HCT116 (cell line): ENCODE results near the gene DOCK11. TPM values are rescaled to one million over a fixed set of nuclear protein-coding genes. Genes with fewer than 3 reads are reported as not detected.
"Not testable (repeated sequence)": the region's sequence is repeated elsewhere in the genome, so short reads cannot be mapped to it uniquely, and the experiment has no call there.

Source experiments
- ATAC-seq: fragments of 200-7000 bp; cut with Tn5 transposase; 2 replicates; pipeline ENCODE4 v1.9.1; 2020; ENCODE audit warnings: mild to moderate bottlenecking, moderate library complexity
- BruUV-seq: library from RNA; stranded (reverse); fragments of 400-500 nt; replicated peaks from 2 replicates; lab custom pipeline; 2021; lab: Mats Ljungman, UMichigan
- CTCF ChIA-PET: fragments of 300-600 bp; sonication (Branson Sonifier 250); formaldehyde crosslinking; loops from one replicate; lab custom pipeline; 2021; ENCODE audit warnings: antibody characterized with exemption; lab: Charles Lee
- POLR2A ChIA-PET: fragments of 300-600, 350-600 bp; sonication (Branson Sonifier 250); formaldehyde crosslinking; loops from one replicate; lab custom pipeline; 2021; ENCODE audit warnings: antibody characterized with exemption; lab: Charles Lee
- RAD21 ChIA-PET, 2 experiments: fragments of 300-600 bp; sonication (Branson Sonifier 250); formaldehyde crosslinking; loops; one replicate each; lab custom pipeline; 2023; ENCODE audit warnings: low total read pairs in 2 of 2; ENCODE audit not compliant: uncharacterized antibody in 2 of 2, unreplicated experiment in 2 of 2, low non-redundant PET in 1 of 2; lab: Charles Lee
- DNase-seq: peaks from one replicate; pipeline ENCODE4 v3.0.0-alpha.2; 2010; ENCODE audit warnings: low read depth, low spot score
- H2AFZ ChIP-seq: fragments of 200-600 bp; shearing (Covaris generic), sonication (generic); 2 replicates; pipeline ENCODE4 v1.6.1; 2017; ENCODE audit warnings: low read depth, mixed run types, mixed read lengths, antibody characterized with exemption, low read length; ENCODE audit not compliant: poor library complexity, severe bottlenecking
- H3K27ac ChIP-seq: 2 replicates; pipeline ENCODE4 v1.5.1; 2012; ENCODE audit warnings: low read depth, low read length
- H3K27me3 ChIP-seq: fragments of 200-600 bp; sonication (generic); 2 replicates; pipeline ENCODE4 v1.6.1; 2016; ENCODE audit warnings: mixed run types, low read length, mixed read lengths; ENCODE audit not compliant: insufficient read depth
- H3K36me3 ChIP-seq, 2 experiments: fragments of 200-500 bp in 1 of 2; fragments of 200-600 bp in 1 of 2; sonication (Bioruptor generic) in 1 of 2; sonication (generic) in 1 of 2; 2 replicates each; pipeline versions ENCODE4 v1.5.1 to v1.6.1; 2014 to 2016; ENCODE audit warnings: low read length in 2 of 2, inconsistent platforms in 1 of 2, mixed read lengths in 1 of 2, mixed run types in 1 of 2; ENCODE audit not compliant: insufficient read depth in 2 of 2, control insufficient read depth in 1 of 2
- H3K4me1 ChIP-seq, 2 experiments: fragments of 200-600 bp in 1 of 2; sonication (generic) in 1 of 2; 2 replicates each; pipeline versions ENCODE4 v1.5.1 to v1.6.1; 2012 to 2017; ENCODE audit warnings: low read length in 2 of 2, inconsistent platforms in 1 of 2, mild to moderate bottlenecking in 1 of 2, mixed read lengths in 1 of 2, mixed run types in 1 of 2, moderate library complexity in 1 of 2; ENCODE audit not compliant: insufficient read depth in 2 of 2, control insufficient read depth in 1 of 2
- H3K4me2 ChIP-seq: fragments of 200-600 bp; sonication (generic); 2 replicates; pipeline ENCODE4 v1.6.1; 2017; ENCODE audit warnings: mixed run types, low read length, mixed read lengths
- H3K4me3 ChIP-seq, 2 experiments: fragments of 200-600 bp in 1 of 2; sonication (generic) in 1 of 2; replicated peaks in 1 of 2; 2 replicates each; pipeline ENCODE4 v1.5.1; 2011 to 2016; ENCODE audit warnings: low read length in 2 of 2, control low read depth in 1 of 2, low read depth in 1 of 2, mild to moderate bottlenecking in 1 of 2, mixed read lengths in 1 of 2, mixed run types in 1 of 2
- H3K79me2 ChIP-seq: fragments of 200-600 bp; sonication (generic); 2 replicates; pipeline ENCODE4 v1.6.1; 2017; ENCODE audit warnings: mild to moderate bottlenecking, mixed run types, low read length, moderate library complexity, mixed read lengths; ENCODE audit not compliant: insufficient read depth
- H3K9ac ChIP-seq: fragments of 200-600 bp; sonication (generic); 2 replicates; pipeline ENCODE4 v1.6.1; 2016; ENCODE audit warnings: low read length, mixed read lengths
- H3K9me2 ChIP-seq: fragments of 200-600 bp; sonication (generic), shearing (Covaris generic); 2 replicates; pipeline ENCODE4 v1.6.1; 2017; ENCODE audit warnings: mixed run types, mild to moderate bottlenecking, moderate library complexity; ENCODE audit not compliant: insufficient read depth
- H3K9me3 ChIP-seq, 2 experiments: fragments of 200-500 bp in 1 of 2; fragments of 200-600 bp in 1 of 2; sonication (Bioruptor generic) in 1 of 2; sonication (generic) in 1 of 2; 2 replicates each; pipeline ENCODE4 v1.6.1; 2014 to 2017; ENCODE audit warnings: low read length in 2 of 2, mixed read lengths in 2 of 2, inconsistent platforms in 1 of 2, low read depth in 1 of 2, mild to moderate bottlenecking in 1 of 2, mixed run types in 1 of 2, moderate library complexity in 1 of 2; ENCODE audit not compliant: control insufficient read depth in 1 of 2, insufficient read depth in 1 of 2
- H4K20me1 ChIP-seq: fragments of 200-600 bp; sonication (generic), shearing (Covaris generic); 2 replicates; pipeline ENCODE4 v1.6.1; 2017; ENCODE audit warnings: mixed run types, mild to moderate bottlenecking, moderate library complexity; ENCODE audit not compliant: insufficient read depth
- CBX3 ChIP-seq: IDR thresholded peaks from 2 replicates; pipeline ENCODE4 v1.6.1; 2012; ENCODE audit warnings: low read depth
- CEBPB ChIP-seq: IDR thresholded peaks from 2 replicates; pipeline ENCODE4 v1.6.1; 2012; ENCODE audit warnings: low read depth
- EZH2 ChIP-seq: fragments of 200-600 bp; sonication (generic); IDR thresholded peaks from 2 replicates; pipeline ENCODE4 v1.6.1; 2017; ENCODE audit warnings: antibody characterized with exemption, mixed run types
- POLR2A ChIP-seq: IDR thresholded peaks from 2 replicates; pipeline ENCODE4 v1.7.0; 2011; ENCODE audit warnings: borderline replicate concordance; ENCODE audit not compliant: insufficient read depth, insufficient read length; ENCODE audit errors: extremely low read depth
- TCF7L2 ChIP-seq: IDR thresholded peaks from 2 replicates; pipeline ENCODE4 v1.7.0; 2011; ENCODE audit warnings: borderline replicate concordance, inconsistent platforms; ENCODE audit not compliant: insufficient read depth, insufficient read length; ENCODE audit errors: extremely low read depth
- YY1 ChIP-seq: IDR thresholded peaks from 2 replicates; pipeline ENCODE4 v1.6.1; 2011; ENCODE audit warnings: low read length, low read depth, moderate library complexity, mild to moderate bottlenecking; ENCODE audit not compliant: insufficient replicate concordance; ENCODE audit errors: extremely low read depth
- ZNF274 ChIP-seq: fragments of 200-500 bp; sonication (Bioruptor generic); IDR thresholded peaks from 2 replicates; pipeline ENCODE4 v1.6.1; 2014; ENCODE audit warnings: mild to moderate bottlenecking, low read depth, low read length, inconsistent platforms
- intact Hi-C: fragments of 100-400 bp; cut with micrococcal nuclease; formaldehyde crosslinking; loops from 2 replicates; pipeline ENCODE4 v1.10.0; 2022
- total RNA-seq: library from RNA; stranded (reverse); gene quantifications from one replicate; pipeline ENCODE4 v1.2.1, GENCODE V29; 2021; ENCODE audit not compliant: unreplicated experiment
- TF ChIP-seq, protein P1 (sequence below): IDR thresholded peaks from 2 replicates; pipeline ENCODE4 v1.6.1; 2011; ENCODE audit warnings: mild to moderate bottlenecking, low read length, moderate library complexity; ENCODE audit not compliant: insufficient replicate concordance; ENCODE audit errors: extremely low read depth

DOCK11 gene
- total RNA-seq, 1 experiment from 2014 or later, result 0.59 TPM

- Histone ChIP-seq H3K9me2 (no peaks in the 10 kb centered on the region), H3K4me2 (no peak overlapping the region), H3K27ac (no peak overlapping the region), H3K79me2 (no peaks in the 10 kb centered on the region), H3K27me3 (no peaks in the 10 kb centered on the region), H2AFZ (no peak overlapping the region), H3K36me3 (no peaks in the 10 kb centered on the region), H4K20me1 (no peaks in the 10 kb centered on the region), H3K4me1 (peaks cover 0 to 2% of the 10 kb centered on the region in 2 experiments; a peak in 1 of 4 replicates), H3K9ac (no peak overlapping the region), H3K9me3 (no peaks in the 10 kb centered on the region), H3K4me3 (no peak overlapping the region)
- RAD21 ChIA-PET, result no interaction called here
- DNase-seq (no peak), ATAC-seq (no peak)
- POLR2A ChIA-PET, result no interaction called here
- BruUV-seq, result no TSS peak
- CTCF ChIA-PET, result no interaction called here
- no peak for TF ChIP-seq ZNF274
- TF ChIP-seq CEBPB, result no peak
- TF ChIP-seq EZH2, result no peak
- TF ChIP-seq TCF7L2, result no peak
- TF ChIP-seq POLR2A, result no peak
- TF ChIP-seq CBX3, result no peak
- TF ChIP-seq, protein P1, sequence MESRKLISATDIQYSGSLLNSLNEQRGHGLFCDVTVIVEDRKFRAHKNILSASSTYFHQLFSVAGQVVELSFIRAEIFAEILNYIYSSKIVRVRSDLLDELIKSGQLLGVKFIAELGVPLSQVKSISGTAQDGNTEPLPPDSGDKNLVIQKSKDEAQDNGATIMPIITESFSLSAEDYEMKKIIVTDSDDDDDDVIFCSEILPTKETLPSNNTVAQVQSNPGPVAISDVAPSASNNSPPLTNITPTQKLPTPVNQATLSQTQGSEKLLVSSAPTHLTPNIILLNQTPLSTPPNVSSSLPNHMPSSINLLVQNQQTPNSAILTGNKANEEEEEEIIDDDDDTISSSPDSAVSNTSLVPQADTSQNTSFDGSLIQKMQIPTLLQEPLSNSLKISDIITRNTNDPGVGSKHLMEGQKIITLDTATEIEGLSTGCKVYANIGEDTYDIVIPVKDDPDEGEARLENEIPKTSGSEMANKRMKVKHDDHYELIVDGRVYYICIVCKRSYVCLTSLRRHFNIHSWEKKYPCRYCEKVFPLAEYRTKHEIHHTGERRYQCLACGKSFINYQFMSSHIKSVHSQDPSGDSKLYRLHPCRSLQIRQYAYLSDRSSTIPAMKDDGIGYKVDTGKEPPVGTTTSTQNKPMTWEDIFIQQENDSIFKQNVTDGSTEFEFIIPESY, result no peak
- no peak for TF ChIP-seq YY1
- intact Hi-C loops, result no loop called here
These were observed 15.4 kb upstream of the DOCK11 start for GRCh38 chrX:118480172-118480571.

DNA sequence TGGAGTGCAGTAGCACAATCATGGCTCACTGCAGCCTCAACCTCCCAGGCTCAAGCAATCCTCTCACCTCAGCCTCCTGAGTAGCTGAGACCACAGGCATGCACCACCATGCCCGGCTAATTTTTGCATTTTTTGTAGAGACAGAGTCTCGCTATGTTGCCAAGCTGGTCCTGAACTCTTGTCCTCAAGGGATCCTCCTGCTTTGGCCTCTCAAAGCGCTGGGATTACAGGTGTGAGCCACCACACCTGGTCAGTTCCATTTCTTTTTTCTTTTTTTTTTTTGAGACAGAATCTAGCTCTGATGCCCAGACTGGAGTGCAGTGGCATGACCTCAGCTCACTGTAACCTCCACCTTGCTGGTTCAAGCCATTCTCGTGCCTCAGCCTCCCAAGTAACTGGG is 13.2 kb upstream of the DOCK11 start:
- RAD21 ChIA-PET, H3K9me2 ChIP-seq, H3K9ac ChIP-seq, H3K27ac ChIP-seq, CTCF ChIA-PET, POLR2A ChIA-PET, H3K9me3 ChIP-seq, intact Hi-C loops, H3K4me2 ChIP-seq, BruUV-seq, H3K36me3 ChIP-seq, ATAC-seq, H3K4me3 ChIP-seq, H4K20me1 ChIP-seq, H3K79me2 ChIP-seq, H3K27me3 ChIP-seq, H2AFZ ChIP-seq, H3K4me1 ChIP-seq, DNase-seq: not testable (repeated sequence)
